ENCODE results near the gene PHF2.

DNA sequence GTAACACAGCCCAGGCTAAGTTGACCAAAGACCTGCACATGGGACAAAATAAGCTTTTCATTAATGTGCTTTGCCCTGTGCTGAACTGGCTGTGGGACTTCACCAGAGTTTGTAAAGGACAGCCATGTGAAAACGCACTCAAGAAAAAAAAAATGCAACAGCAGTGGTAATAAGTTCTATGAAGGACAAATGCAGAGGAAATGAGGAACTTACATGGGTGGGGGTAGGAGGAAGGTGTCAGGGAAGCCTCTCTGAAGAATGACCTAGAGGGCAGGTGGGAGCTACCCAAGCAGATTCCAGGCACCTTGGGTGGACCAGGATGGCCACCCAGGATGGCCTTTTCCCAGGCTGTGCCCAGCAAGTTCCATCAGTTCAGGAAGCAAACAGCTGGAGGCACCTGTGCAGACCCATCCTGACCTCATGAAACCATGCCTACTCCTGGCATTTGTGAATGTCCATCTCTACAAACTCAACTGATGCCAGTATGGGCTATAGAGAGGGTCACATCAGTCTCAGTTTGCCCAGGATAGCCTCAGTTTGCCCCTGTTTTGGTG, 6.7 kb upstream of the PHF2 start:
- no peak for TF ChIP-seq POLR2A (IDR thresholded peaks at IDR 0.05; ENCODE audit: low read length)
- TF ChIP-seq GATA1 (IDR thresholded peaks at IDR 0.05; ENCODE audit: low read depth, low read length): no peak
